DMS 273 (cell line): ENCODE measurements around the gene AXIN2.
A peak's percentile ranks its signal among the peaks of the same experiment; 100 is the strongest.

Experiments used
- DNase-seq: peaks from one replicate; lab custom pipeline; 2025; ENCODE audit not compliant: unreplicated experiment; lab: John Stamatoyannopoulos, UW

The AXIN2 gene

GRCh38 chr17:65556014-65556909 is 5.2 kb downstream of the AXIN2 start:
- DNase-seq: peak; percentile 88

- peak; percentile 13 for DNase-seq
Measured at GRCh38 chr17:65554553-65555223, 6.8 kb downstream of the AXIN2 start.

- no peak for DNase-seq
Measured at GRCh38 chr17:65553646-65554552, 7.5 kb downstream of the AXIN2 start.

- no peak for DNase-seq
Measured at GRCh38 chr17:65553009-65553645, 8.3 kb downstream of the AXIN2 start.

- DNase-seq: no peak
Measured at GRCh38 chr17:65552214-65552613, 9.2 kb downstream of the AXIN2 start.

GRCh38 chr17:65551267-65552040 is 10.0 kb downstream of the AXIN2 start:
- no peak for DNase-seq

- DNase-seq: no peak
Measured at GRCh38 chr17:65550758-65551157, 10.7 kb downstream of the AXIN2 start.

GRCh38 chr17:65550075-65550662 is 11.3 kb downstream of the AXIN2 start:
- DNase-seq: no peak

GRCh38 chr17:65548269-65548969 is 13.0 kb downstream of the AXIN2 start:
- DNase-seq: no peak

- DNase-seq: no peak
Measured at GRCh38 chr17:65547253-65547670, 14.2 kb downstream of the AXIN2 start.

GRCh38 chr17:65546579-65546978 is 14.9 kb downstream of the AXIN2 start:
- no peak for DNase-seq

- DNase-seq: no peak
Measured at GRCh38 chr17:65545705-65546523, 15.5 kb downstream of the AXIN2 start.

- peak; percentile 70 for DNase-seq
Measured at GRCh38 chr17:65544672-65545071, 16.8 kb downstream of the AXIN2 start.

- no peak for DNase-seq
Measured at GRCh38 chr17:65542610-65543009, 18.8 kb downstream of the AXIN2 start.

GRCh38 chr17:65542067-65542466 is 19.4 kb downstream of the AXIN2 start:
- DNase-seq: no peak

- no peak for DNase-seq
Measured at GRCh38 chr17:65541453-65541852, 20.0 kb downstream of the AXIN2 start.

GRCh38 chr17:65539630-65540266 is 21.7 kb downstream of the AXIN2 start:
- no peak for DNase-seq
